LNCAP (cell line): ENCODE data around the gene NOS3.

ENCODE experiments used
- CTCF ChIP-seq: fragments of 450-650 bp; IDR thresholded peaks from 2 replicates; pipeline ENCODE4 v1.5.1; 2017; ENCODE audit warnings: mild to moderate bottlenecking

NOS3 gene

GRCh38 chr7:150999001-150999400, 8.2 kb downstream of the NOS3 start:
- no peak for TF ChIP-seq CTCF

GRCh38 chr7:150999497-151000230, 8.8 kb downstream of the NOS3 start:
- no peak for TF ChIP-seq CTCF

GRCh38 chr7:151000897-151001495, 10.2 kb downstream of the NOS3 start:
- TF ChIP-seq CTCF, result no peak

GRCh38 chr7:151001546-151001945, 10.7 kb downstream of the NOS3 start:
- TF ChIP-seq CTCF, result no peak

- no peak for TF ChIP-seq CTCF
Measured at GRCh38 chr7:151003572-151003971, 12.8 kb downstream of the NOS3 start.

- TF ChIP-seq CTCF, result no peak
Measured at GRCh38 chr7:151005566-151005965, 14.7 kb downstream of the NOS3 start.

GRCh38 chr7:151006590-151007300, 15.9 kb downstream of the NOS3 start:
- no peak for TF ChIP-seq CTCF
